Gastrocnemius medialis (tissue), 4 donors: ENCODE data around the gene CENPP.
"Not testable (repeated sequence)": the region's sequence is repeated elsewhere in the genome, so short reads cannot be mapped to it uniquely, and the experiment has no call there.

Source experiments
- POLR2A ChIP-seq, 2 donors: fragments of 450-650 bp; IDR thresholded peaks; one replicate each; pipeline ENCODE4 v1.6.1; 2017; ENCODE audit warnings: antibody characterized with exemption in 2 of 2, mild to moderate bottlenecking in 2 of 2, moderate library complexity in 2 of 2
- TF ChIP-seq, protein P1 (sequence below), 5 experiments: fragments of 450-650 bp in 3 of 5; fragments of 200-600 bp in 2 of 5; sonication (generic) in 2 of 5; IDR thresholded peaks in 4 of 5; conservative IDR thresholded peaks in 1 of 5; 1 replicate in 4 of 5; 2 replicates in 1 of 5; pipeline ENCODE4 v1.5.1; 2016 to 2019; ENCODE audit warnings: antibody characterized with exemption in 5 of 5, mild to moderate bottlenecking in 3 of 5, moderate library complexity in 3 of 5

DNA sequence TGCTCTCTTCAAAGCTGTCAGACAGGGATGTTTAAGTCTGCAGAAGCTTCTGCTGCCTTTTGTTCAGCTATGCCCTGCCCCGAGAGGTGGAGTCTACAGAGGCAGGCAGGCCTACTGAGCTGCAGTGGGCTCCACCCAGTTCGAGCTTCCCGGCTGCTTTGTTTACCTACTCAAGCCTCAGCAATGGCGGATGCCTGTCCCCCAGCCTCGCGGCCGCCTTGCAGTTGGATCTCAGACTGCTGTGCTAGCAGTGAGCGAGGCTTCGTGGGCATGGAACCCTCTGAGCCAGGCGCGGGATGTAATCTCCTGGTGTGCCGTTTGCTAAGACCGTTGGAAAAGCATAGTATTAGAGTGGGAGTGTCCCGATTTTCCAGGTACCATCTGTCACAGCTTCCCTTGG is 247.9 kb downstream of the CENPP start:
- TF ChIP-seq, protein P1, sequence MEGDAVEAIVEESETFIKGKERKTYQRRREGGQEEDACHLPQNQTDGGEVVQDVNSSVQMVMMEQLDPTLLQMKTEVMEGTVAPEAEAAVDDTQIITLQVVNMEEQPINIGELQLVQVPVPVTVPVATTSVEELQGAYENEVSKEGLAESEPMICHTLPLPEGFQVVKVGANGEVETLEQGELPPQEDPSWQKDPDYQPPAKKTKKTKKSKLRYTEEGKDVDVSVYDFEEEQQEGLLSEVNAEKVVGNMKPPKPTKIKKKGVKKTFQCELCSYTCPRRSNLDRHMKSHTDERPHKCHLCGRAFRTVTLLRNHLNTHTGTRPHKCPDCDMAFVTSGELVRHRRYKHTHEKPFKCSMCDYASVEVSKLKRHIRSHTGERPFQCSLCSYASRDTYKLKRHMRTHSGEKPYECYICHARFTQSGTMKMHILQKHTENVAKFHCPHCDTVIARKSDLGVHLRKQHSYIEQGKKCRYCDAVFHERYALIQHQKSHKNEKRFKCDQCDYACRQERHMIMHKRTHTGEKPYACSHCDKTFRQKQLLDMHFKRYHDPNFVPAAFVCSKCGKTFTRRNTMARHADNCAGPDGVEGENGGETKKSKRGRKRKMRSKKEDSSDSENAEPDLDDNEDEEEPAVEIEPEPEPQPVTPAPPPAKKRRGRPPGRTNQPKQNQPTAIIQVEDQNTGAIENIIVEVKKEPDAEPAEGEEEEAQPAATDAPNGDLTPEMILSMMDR (IDR thresholded peaks at IDR 0.05 in 4 of 5, conservative IDR thresholded peaks at IDR 0.05 in 1 of 5) = not testable (repeated sequence)
- not testable (repeated sequence) for TF ChIP-seq POLR2A (IDR thresholded peaks at IDR 0.05)
